Spleen (tissue), 7 donors: ENCODE results near the gene GATD1.
A peak's percentile ranks its signal among the peaks of the same experiment; 100 is the strongest.

ENCODE experiments used
- POLR2AphosphoS5 ChIP-seq, 3 donors: sonication (generic); formaldehyde crosslinking; IDR thresholded peaks; one replicate each; pipeline ENCODE4 v1.5.1; 2017; ENCODE audit warnings: antibody characterized with exemption in 3 of 3
- TF ChIP-seq, protein P1 (sequence below), 11 experiments: fragments of 200-600 bp in 7 of 11; fragments of 450-650 bp in 4 of 11; sonication (generic) in 4 of 11; IDR thresholded peaks in 8 of 11; conservative IDR thresholded peaks in 3 of 11; 1 replicate in 7 of 11; 2 replicates in 4 of 11; pipeline versions ENCODE4 v1.4.0 to v1.8.0; 2016 to 2021; ENCODE audit warnings: antibody characterized with exemption in 11 of 11, inconsistent platforms in 4 of 11, mild to moderate bottlenecking in 1 of 11
- donor health status: DM: no; HTN: no; CAD: no; lungs with moderate emphysema.
- donor health status: DM: no; HTN: no; CAD: no.
- donor health status: DM: no; HTN: no; CAD: no.

DNA sequence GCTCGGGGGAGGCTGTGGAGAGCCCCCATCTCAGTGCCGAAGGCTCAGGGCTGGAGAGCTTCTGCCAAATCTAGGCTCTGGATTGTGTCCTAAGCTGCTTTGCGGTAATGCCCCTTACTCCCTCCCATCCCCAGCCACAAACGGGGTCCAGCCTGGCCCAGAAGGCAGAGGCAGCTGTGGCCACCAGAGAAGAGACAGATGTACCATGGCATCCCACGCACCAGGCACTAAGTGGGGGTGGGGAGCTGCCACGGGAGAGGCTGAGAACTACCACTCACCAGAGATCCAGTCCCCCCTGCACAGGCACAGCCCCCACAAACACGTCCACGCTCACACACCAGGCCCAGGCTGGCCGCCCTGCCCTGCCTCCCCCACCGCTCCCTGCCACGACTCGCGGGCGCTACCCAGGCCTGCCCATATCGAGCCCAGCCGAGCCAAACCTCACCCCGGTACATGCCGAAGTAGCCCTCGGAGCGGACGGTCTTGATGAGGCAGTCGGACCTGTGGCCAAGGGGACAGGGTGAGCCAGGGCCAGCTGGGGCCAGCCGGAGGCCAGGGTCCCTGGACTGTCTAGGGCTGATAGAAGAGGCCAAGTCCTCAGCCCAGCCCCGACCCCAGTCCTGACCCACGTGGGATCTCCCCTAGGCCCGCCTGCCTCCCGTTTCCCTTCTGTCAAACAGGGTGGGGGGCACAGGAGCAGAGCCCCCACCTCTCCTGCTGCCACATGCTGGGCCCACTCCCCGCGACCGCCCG is 16.9 kb upstream of the GATD1 start:
- TF ChIP-seq POLR2AphosphoS5 (IDR thresholded peaks at IDR 0.05): peak in 1 of 3 donors; percentile 8
- TF ChIP-seq, protein P1, sequence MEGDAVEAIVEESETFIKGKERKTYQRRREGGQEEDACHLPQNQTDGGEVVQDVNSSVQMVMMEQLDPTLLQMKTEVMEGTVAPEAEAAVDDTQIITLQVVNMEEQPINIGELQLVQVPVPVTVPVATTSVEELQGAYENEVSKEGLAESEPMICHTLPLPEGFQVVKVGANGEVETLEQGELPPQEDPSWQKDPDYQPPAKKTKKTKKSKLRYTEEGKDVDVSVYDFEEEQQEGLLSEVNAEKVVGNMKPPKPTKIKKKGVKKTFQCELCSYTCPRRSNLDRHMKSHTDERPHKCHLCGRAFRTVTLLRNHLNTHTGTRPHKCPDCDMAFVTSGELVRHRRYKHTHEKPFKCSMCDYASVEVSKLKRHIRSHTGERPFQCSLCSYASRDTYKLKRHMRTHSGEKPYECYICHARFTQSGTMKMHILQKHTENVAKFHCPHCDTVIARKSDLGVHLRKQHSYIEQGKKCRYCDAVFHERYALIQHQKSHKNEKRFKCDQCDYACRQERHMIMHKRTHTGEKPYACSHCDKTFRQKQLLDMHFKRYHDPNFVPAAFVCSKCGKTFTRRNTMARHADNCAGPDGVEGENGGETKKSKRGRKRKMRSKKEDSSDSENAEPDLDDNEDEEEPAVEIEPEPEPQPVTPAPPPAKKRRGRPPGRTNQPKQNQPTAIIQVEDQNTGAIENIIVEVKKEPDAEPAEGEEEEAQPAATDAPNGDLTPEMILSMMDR (IDR thresholded peaks at IDR 0.05 in 8 of 11, conservative IDR thresholded peaks at IDR 0.05 in 3 of 11): no peak
